CD8-positive, alpha-beta memory T cell (primary cell): ENCODE measurements around the gene CAMK1D. TPM values are rescaled to one million over a fixed set of nuclear protein-coding genes. Genes with fewer than 3 reads are reported as not detected.
"Not testable (repeated sequence)": the region's sequence is repeated elsewhere in the genome, so short reads cannot be mapped to it uniquely, and the experiment has no call there.

Experiments used
- CTCF ChIA-PET: fragments of 350-600 bp; sonication (Branson Sonifier 250); formaldehyde crosslinking; loops from one replicate; lab custom pipeline; 2021; ENCODE audit warnings: antibody characterized with exemption; lab: Charles Lee
- POLR2A ChIA-PET: fragments of 350-600 bp; sonication (Branson Sonifier 250); formaldehyde crosslinking; loops from one replicate; lab custom pipeline; 2021; ENCODE audit warnings: antibody characterized with exemption; lab: Charles Lee
- DNase-seq, 5 donors: peaks; one replicate each; pipeline versions ENCODE4 v3.0.0 to v3.0.0-alpha.2; 2020 to 2022; ENCODE audit warnings: mixed read lengths in 1 of 5
- H3K27ac ChIP-seq: one replicate; pipeline ENCODE4 v1.7.0; 2013; ENCODE audit warnings: low read depth, mild to moderate bottlenecking, low read length, moderate library complexity
- H3K27me3 ChIP-seq: 2 replicates; pipeline ENCODE4 v1.7.0; 2013; ENCODE audit warnings: low read length, mild to moderate bottlenecking; ENCODE audit not compliant: insufficient read depth, poor library complexity, severe bottlenecking
- H3K36me3 ChIP-seq: 2 replicates; pipeline ENCODE4 v1.7.0; 2013; ENCODE audit warnings: mild to moderate bottlenecking, low read length, moderate library complexity; ENCODE audit not compliant: insufficient read depth
- H3K4me1 ChIP-seq: 2 replicates; pipeline ENCODE4 v1.7.0; 2013; ENCODE audit warnings: mild to moderate bottlenecking, low read length, moderate library complexity; ENCODE audit not compliant: insufficient read depth
- H3K4me3 ChIP-seq: 2 replicates; pipeline ENCODE4 v1.7.0; 2013; ENCODE audit warnings: mild to moderate bottlenecking, low read length
- H3K9me3 ChIP-seq: 2 replicates; pipeline ENCODE4 v1.7.0; 2013; ENCODE audit warnings: mild to moderate bottlenecking, low read length
- H3K27ac Mint-ChIP-seq, 8 donors: one replicate each; pipeline ENCODE4 v1.8.0; 2020 to 2021; ENCODE audit warnings: mixed read lengths in 8 of 8, mild to moderate bottlenecking in 6 of 8, inconsistent platforms in 3 of 8, moderate library complexity in 3 of 8
- H3K27me3 Mint-ChIP-seq, 2 donors: one replicate each; pipeline ENCODE4 v1.8.0; 2020 to 2021; ENCODE audit warnings: mixed read lengths in 2 of 2, mild to moderate bottlenecking in 1 of 2, moderate library complexity in 1 of 2
- H3K36me3 Mint-ChIP-seq, 3 donors: one replicate each; pipeline ENCODE4 v1.8.0; 2020 to 2021; ENCODE audit warnings: mixed read lengths in 3 of 3, inconsistent platforms in 1 of 3, mild to moderate bottlenecking in 1 of 3
- H3K4me1 Mint-ChIP-seq, 3 donors: one replicate each; pipeline ENCODE4 v1.8.0; 2020 to 2021; ENCODE audit warnings: mixed read lengths in 3 of 3, inconsistent platforms in 1 of 3, mild to moderate bottlenecking in 1 of 3
- H3K4me3 Mint-ChIP-seq, 7 donors: one replicate each; pipeline ENCODE4 v1.8.0; 2020 to 2021; ENCODE audit warnings: mixed read lengths in 7 of 7, mild to moderate bottlenecking in 6 of 7, moderate library complexity in 4 of 7, inconsistent platforms in 2 of 7
- H3K9me3 Mint-ChIP-seq, 5 donors: one replicate each; pipeline ENCODE4 v1.8.0; 2020 to 2022; ENCODE audit warnings: mixed read lengths in 5 of 5, mild to moderate bottlenecking in 3 of 5, moderate library complexity in 2 of 5, inconsistent platforms in 1 of 5
- polyA plus RNA-seq: library from polyadenylated mRNA; unstranded; fragments of 300-500 nt; fragmentation: Illumina TruSeq; gene quantifications from one replicate; pipeline ENCODE4 v1.2.3, GENCODE V29; 2021
- total RNA-seq, 2 experiments: library from RNA; stranded (reverse); gene quantifications; one replicate each; pipeline ENCODE4 v1.2.3, GENCODE V29; 2021

The CAMK1D gene
- total and polyA plus RNA-seq, 3 experiments from 2014 or later = 8.9 to 15.1 (median 10.0) TPM

- peak overlapping the region in 2 of 8 donors; percentile 14 to 17 for H3K27ac Mint-ChIP-seq
- H3K36me3 Mint-ChIP-seq = peaks cover 0 to 12% (median 0%) of the 10 kb centered on the region in 3 donors
- H3K9me3 Mint-ChIP-seq = peaks cover 4 to 9% (median 7%) of the 10 kb centered on the region in 5 donors
- Histone ChIP-seq H3K36me3 (no peaks in the 10 kb centered on the region), H3K27me3 (no peaks in the 10 kb centered on the region), H3K9me3 (peaks cover 6% of the 10 kb centered on the region), H3K27ac (no peak overlapping the region), H3K4me3 (no peak overlapping the region), H3K4me1 (no peaks in the 10 kb centered on the region)
- no peak overlapping the region for H3K4me3 Mint-ChIP-seq
- H3K27me3 Mint-ChIP-seq = no peaks in the 10 kb centered on the region
- ChIA-PET POLR2A (no interaction called here), CTCF (no interaction called here)
- no peak for DNase-seq
- H3K4me1 Mint-ChIP-seq = peaks cover 8 to 23% (median 16%) of the 10 kb centered on the region in 3 donors
Observed at GRCh38 chr10:12438919-12439692, 89.8 kb downstream of the CAMK1D start.

DNA sequence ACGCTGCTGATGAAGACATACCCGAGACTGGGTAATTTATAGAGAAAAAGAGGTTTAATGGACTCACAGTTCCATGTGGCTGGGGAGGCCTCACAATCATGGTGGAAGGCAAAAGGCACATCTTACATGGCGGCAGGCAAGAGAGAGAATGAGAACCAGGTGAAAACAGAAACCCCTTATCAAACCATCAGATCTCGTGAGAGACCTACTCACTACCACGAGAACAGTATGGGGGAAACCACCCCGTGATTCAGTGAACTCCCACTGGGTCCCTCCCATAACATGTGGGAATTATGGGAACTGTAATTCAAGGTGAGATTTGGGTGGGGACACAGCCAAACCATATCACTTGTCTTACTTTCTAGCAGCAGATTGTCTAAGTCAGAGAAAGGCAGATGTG, 90.4 kb downstream of the CAMK1D start:
- H3K27me3 Mint-ChIP-seq, POLR2A ChIA-PET, H3K4me1 ChIP-seq, H3K4me3 Mint-ChIP-seq, H3K36me3 ChIP-seq, H3K9me3 Mint-ChIP-seq, H3K27me3 ChIP-seq, CTCF ChIA-PET, H3K4me3 ChIP-seq, DNase-seq, H3K9me3 ChIP-seq, H3K27ac ChIP-seq: not testable (repeated sequence)
- H3K4me1 Mint-ChIP-seq = peaks cover 13 to 23% (median 20%) of the 10 kb centered on the region in 3 donors
- H3K36me3 Mint-ChIP-seq = peaks cover 0 to 12% (median 0%) of the 10 kb centered on the region in 3 donors
- peak overlapping the region in 3 of 8 donors; percentile 17 to 69 (median 36) for H3K27ac Mint-ChIP-seq

- Histone ChIP-seq H3K9me3 (peaks cover 6% of the 10 kb centered on the region), H3K27me3 (no peaks in the 10 kb centered on the region), H3K4me3 (no peak overlapping the region), H3K4me1 (no peaks in the 10 kb centered on the region), H3K27ac (no peak overlapping the region), H3K36me3 (no peaks in the 10 kb centered on the region)
- DNase-seq = no peak
- H3K36me3 Mint-ChIP-seq = peaks cover 0 to 12% (median 0%) of the 10 kb centered on the region in 3 donors
- H3K4me1 Mint-ChIP-seq = peaks cover 25 to 30% (median 28%) of the 10 kb centered on the region in 3 donors
- H3K4me3 Mint-ChIP-seq = no peak overlapping the region
- POLR2A ChIA-PET = no interaction called here
- no peaks in the 10 kb centered on the region for H3K27me3 Mint-ChIP-seq
- CTCF ChIA-PET = no interaction called here
- H3K9me3 Mint-ChIP-seq = peaks cover 4 to 9% (median 7%) of the 10 kb centered on the region in 5 donors
- peak overlapping the region in 3 of 8 donors; percentile 13 to 58 (median 56) for H3K27ac Mint-ChIP-seq
Observed at GRCh38 chr10:12443026-12443425, 93.7 kb downstream of the CAMK1D start.

GRCh38 chr10:12444981-12445700, 95.8 kb downstream of the CAMK1D start:
- ChIA-PET POLR2A (no interaction called here), CTCF (no interaction called here)
- Histone ChIP-seq H3K4me3 (no peak overlapping the region), H3K27ac (no peak overlapping the region), H3K36me3 (no peaks in the 10 kb centered on the region), H3K4me1 (peaks cover 13% of the 10 kb centered on the region), H3K27me3 (no peaks in the 10 kb centered on the region), H3K9me3 (no peaks in the 10 kb centered on the region)
- Mint-ChIP-seq H3K4me1 (peaks cover 29 to 47% (median 38%) of the 10 kb centered on the region in 3 donors), H3K4me3 (no peak overlapping the region), H3K27me3 (no peaks in the 10 kb centered on the region), H3K9me3 (no peaks in the 10 kb centered on the region), H3K27ac (peak overlapping the region; percentile 34 to 82 (median 70)), H3K36me3 (peaks cover 0 to 2% (median 0%) of the 10 kb centered on the region in 3 donors)
- no peak for DNase-seq

DNA sequence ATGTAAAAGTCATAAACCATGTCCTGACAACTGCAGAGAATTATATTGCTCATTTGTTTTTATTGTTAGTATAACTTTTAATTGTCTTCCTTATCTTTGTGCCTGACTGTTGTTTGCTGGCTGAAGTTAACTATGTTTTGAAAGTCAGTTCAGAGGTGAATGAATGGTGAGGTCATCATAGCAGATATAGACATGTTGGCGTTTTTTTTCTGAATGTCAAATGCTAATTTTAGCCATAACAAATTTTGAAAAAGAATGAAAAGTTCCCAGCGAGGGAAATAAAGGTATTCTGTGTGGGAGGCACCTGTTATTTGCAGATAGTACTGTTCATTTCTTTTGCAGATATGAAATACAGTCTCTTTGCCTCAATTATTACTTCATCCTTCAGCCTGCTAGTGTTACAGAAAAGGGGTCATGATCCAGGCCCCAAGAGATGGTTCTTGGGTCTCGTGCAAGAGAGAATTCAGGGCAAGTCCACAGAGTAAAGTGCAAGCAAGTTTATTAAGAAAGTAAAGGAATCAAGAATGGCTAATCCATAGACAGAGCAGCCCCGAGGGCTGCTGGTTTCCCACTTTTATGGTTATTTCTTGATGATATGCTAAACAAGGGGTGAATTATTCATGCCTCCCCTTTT, 96.5 kb downstream of the CAMK1D start:
- peaks cover 0 to 2% (median 0%) of the 10 kb centered on the region in 3 donors for H3K36me3 Mint-ChIP-seq
- no peaks in the 10 kb centered on the region for H3K27me3 Mint-ChIP-seq
- Histone ChIP-seq H3K36me3 (no peaks in the 10 kb centered on the region), H3K27me3 (no peaks in the 10 kb centered on the region), H3K27ac (no peak overlapping the region), H3K9me3 (no peaks in the 10 kb centered on the region), H3K4me1 (peaks cover 13% of the 10 kb centered on the region), H3K4me3 (no peak overlapping the region)
- ChIA-PET POLR2A (no interaction called here), CTCF (no interaction called here)
- DNase-seq = no peak
- no peak overlapping the region for H3K4me3 Mint-ChIP-seq
- peak overlapping the region in 6 of 8 donors; percentile 8 to 82 (median 70) for H3K27ac Mint-ChIP-seq
- no peaks in the 10 kb centered on the region for H3K9me3 Mint-ChIP-seq
- peaks cover 29 to 54% (median 45%) of the 10 kb centered on the region in 3 donors for H3K4me1 Mint-ChIP-seq

- Mint-ChIP-seq H3K4me3 (peak overlapping the region; percentile 2 to 82 (median 75)), H3K9me3 (no peaks in the 10 kb centered on the region), H3K36me3 (no peaks in the 10 kb centered on the region), H3K4me1 (peaks cover 28 to 54% (median 43%) of the 10 kb centered on the region in 3 donors), H3K27me3 (no peaks in the 10 kb centered on the region), H3K27ac (peak overlapping the region; percentile 86 to 99 (median 94))
- DNase-seq = no peak
- Histone ChIP-seq H3K36me3 (no peaks in the 10 kb centered on the region), H3K27ac (no peak overlapping the region), H3K27me3 (no peaks in the 10 kb centered on the region), H3K9me3 (no peaks in the 10 kb centered on the region), H3K4me3 (no peak overlapping the region), H3K4me1 (peaks cover 13% of the 10 kb centered on the region)
- ChIA-PET POLR2A (no interaction called here), CTCF (no interaction called here)
Observed at GRCh38 chr10:12448340-12448728, 99.0 kb downstream of the CAMK1D start.

GRCh38 chr10:12448729-12449391, 99.5 kb downstream of the CAMK1D start:
- ChIA-PET POLR2A (interaction anchor here (0.6 to 2.0 kb wide), 3 partner anchors 11 to 99 kb away, joined by 3 to 13 read pairs (median 3); partner anchors contain the start of gene CAMK1D), CTCF (interaction anchor here (0.6 to 1.2 kb wide), 2 partner anchors 41 to 102 kb away, joined by 3 read pairs; no protein-coding TSS in a partner anchor)
- H3K4me1 ChIP-seq = peaks cover 13% of the 10 kb centered on the region
- H3K27ac ChIP-seq = peak overlapping the region; percentile 67
- no peaks in the 10 kb centered on the region for H3K9me3 Mint-ChIP-seq
- H3K9me3 ChIP-seq = no peaks in the 10 kb centered on the region
- peak overlapping the region; percentile 24 to 82 (median 75) for H3K4me3 Mint-ChIP-seq
- no peaks in the 10 kb centered on the region for H3K36me3 Mint-ChIP-seq
- no peaks in the 10 kb centered on the region for H3K36me3 ChIP-seq
- DNase-seq = peak; percentile 60 to 90 (median 83)
- H3K27ac Mint-ChIP-seq = peak overlapping the region; percentile 86 to 99 (median 94)
- H3K27me3 ChIP-seq = no peaks in the 10 kb centered on the region
- H3K27me3 Mint-ChIP-seq = no peaks in the 10 kb centered on the region
- peaks cover 28 to 54% (median 43%) of the 10 kb centered on the region in 3 donors for H3K4me1 Mint-ChIP-seq
- H3K4me3 ChIP-seq = peak overlapping the region; percentile 11
